Fibroblast of pulmonary artery (primary cell): ENCODE results near the gene PDGFD.

Source experiments
- DNase-seq: peaks from one replicate; pipeline ENCODE4 v3.0.0-alpha.2; 2010; ENCODE audit warnings: low read depth
- H3K4me3 ChIP-seq: replicated peaks from 2 replicates; pipeline ENCODE4 v1.5.1; 2011; ENCODE audit warnings: low read depth, mild to moderate bottlenecking, control low read depth, low read length, moderate library complexity
- TF ChIP-seq, protein P1 (sequence below): IDR thresholded peaks from 2 replicates; pipeline ENCODE4 v1.5.1; 2011; ENCODE audit warnings: mild to moderate bottlenecking, control low read depth, low read length, inconsistent platforms; ENCODE audit errors: missing control alignments

PDGFD gene

GRCh38 chr11:104024572-104024971 lies 139.4 kb downstream of the PDGFD start:
- no peak overlapping the region for H3K4me3 ChIP-seq
- TF ChIP-seq, protein P1, sequence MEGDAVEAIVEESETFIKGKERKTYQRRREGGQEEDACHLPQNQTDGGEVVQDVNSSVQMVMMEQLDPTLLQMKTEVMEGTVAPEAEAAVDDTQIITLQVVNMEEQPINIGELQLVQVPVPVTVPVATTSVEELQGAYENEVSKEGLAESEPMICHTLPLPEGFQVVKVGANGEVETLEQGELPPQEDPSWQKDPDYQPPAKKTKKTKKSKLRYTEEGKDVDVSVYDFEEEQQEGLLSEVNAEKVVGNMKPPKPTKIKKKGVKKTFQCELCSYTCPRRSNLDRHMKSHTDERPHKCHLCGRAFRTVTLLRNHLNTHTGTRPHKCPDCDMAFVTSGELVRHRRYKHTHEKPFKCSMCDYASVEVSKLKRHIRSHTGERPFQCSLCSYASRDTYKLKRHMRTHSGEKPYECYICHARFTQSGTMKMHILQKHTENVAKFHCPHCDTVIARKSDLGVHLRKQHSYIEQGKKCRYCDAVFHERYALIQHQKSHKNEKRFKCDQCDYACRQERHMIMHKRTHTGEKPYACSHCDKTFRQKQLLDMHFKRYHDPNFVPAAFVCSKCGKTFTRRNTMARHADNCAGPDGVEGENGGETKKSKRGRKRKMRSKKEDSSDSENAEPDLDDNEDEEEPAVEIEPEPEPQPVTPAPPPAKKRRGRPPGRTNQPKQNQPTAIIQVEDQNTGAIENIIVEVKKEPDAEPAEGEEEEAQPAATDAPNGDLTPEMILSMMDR, result no peak

GRCh38 chr11:104015649-104016415 lies 148.1 kb downstream of the PDGFD start:
- no peak for DNase-seq
- TF ChIP-seq, protein P1, result no peak

More at GRCh38 chr11:104024572-104024971, 139.4 kb downstream of the PDGFD start:
- no peak for DNase-seq

DNA sequence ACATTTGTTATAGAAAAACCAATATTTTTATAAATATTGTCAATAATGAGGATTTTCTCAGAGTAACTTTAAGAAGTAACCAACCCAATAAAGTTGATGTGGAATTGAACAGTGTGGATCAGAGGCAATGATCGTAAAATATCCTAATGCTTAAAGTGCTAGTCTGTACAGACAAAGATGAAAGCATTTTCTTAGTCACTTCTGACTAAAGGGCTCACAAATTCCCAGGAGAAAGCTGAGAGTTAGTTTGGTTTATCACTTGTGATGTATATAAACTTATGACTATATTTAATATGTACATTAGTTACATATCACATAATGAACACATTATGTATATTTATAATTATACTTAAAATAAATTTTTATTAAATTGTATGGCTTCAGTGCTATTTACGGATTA lies 152.9 kb downstream of the PDGFD start:
- no peak overlapping the region for H3K4me3 ChIP-seq
- DNase-seq, result no peak
- TF ChIP-seq, protein P1, result no peak

More at GRCh38 chr11:104015649-104016415, 148.1 kb downstream of the PDGFD start:
- H3K4me3 ChIP-seq, result no peak overlapping the region

- H3K4me3 ChIP-seq, result no peak overlapping the region
- no peak for DNase-seq
- TF ChIP-seq, protein P1, result no peak
Measured at GRCh38 chr11:104009744-104010143, 154.2 kb downstream of the PDGFD start.

DNA sequence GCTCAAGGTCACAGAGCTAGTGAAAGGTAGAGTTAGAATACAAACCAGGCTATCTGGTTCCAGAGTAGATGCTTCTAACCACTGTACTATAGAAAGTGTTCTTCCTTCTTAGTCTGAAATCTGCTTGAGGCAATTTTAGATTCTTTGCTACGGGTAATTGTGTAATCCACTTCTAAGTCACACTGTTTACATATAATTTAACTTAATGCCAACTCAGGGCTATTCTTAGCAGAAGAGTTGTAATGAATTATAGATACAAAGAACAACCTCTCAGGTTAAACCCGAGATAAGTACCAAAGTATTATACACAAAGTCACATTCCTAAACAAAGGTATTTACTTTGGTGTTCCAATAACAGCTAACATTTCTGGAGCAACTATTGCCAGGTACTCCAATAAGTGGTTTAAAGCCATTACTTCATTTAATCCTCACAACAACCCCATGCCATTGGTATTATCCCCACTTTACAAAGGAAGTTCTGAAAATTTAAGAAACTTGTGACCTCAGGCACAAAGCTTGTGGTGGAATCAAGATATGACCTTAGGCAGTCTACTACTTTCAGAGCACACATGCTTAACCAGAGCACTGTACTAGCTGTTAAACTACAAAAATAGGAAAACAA lies 158.6 kb downstream of the PDGFD start:
- DNase-seq, result peak; percentile 11
- TF ChIP-seq, protein P1, result no peak
- no peak overlapping the region for H3K4me3 ChIP-seq

GRCh38 chr11:104003491-104003890 lies 160.5 kb downstream of the PDGFD start:
- peak; percentile 18 for DNase-seq
- TF ChIP-seq, protein P1, result no peak
- H3K4me3 ChIP-seq, result no peak overlapping the region
